ENCODE measurements around the gene CARMIL3.

The CARMIL3 gene

GRCh38 chr14:24077086-24077485 is 25.3 kb downstream of the CARMIL3 start:
- no peak for DNase-seq (ENCODE audit: low read depth)
- H3K4me3 ChIP-seq (ENCODE audit: low read length) = no peak overlapping the region
- TF ChIP-seq CTCF (conservative IDR thresholded peaks at IDR 0.05; ENCODE audit: low read depth, low read length) = no peak

- TF ChIP-seq CTCF (conservative IDR thresholded peaks at IDR 0.05; ENCODE audit: low read depth, low read length) = no peak
- no peak overlapping the region for H3K4me3 ChIP-seq (ENCODE audit: low read length)
- DNase-seq (ENCODE audit: low read depth) = no peak
Observed at GRCh38 chr14:24078146-24078545, 26.3 kb downstream of the CARMIL3 start.

- no peak for DNase-seq (ENCODE audit: low read depth)
- TF ChIP-seq CTCF (conservative IDR thresholded peaks at IDR 0.05; ENCODE audit: low read depth, low read length) = no peak
- no peak overlapping the region for H3K4me3 ChIP-seq (ENCODE audit: low read length)
Observed at GRCh38 chr14:24079491-24080141, 27.8 kb downstream of the CARMIL3 start.

DNA sequence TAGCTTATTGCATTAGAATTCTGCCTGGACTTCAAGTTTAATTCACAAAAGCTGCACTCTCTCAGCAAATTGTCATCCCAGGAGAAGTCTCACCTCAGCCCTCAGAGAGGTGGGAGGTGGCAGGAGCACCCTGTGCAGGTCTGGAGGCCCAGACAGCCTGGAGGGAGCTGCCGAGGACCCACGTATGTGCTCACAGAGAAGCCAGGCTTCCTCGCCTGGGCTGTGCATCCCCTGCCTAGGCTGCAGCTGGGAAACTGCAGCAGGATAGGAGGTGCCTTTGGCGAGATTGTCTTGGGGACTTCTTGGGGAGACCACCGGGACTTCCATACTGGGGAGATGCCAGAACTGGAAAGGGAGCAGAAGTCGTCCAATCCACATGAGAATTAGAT is 28.3 kb downstream of the CARMIL3 start:
- no peak for TF ChIP-seq CTCF (conservative IDR thresholded peaks at IDR 0.05; ENCODE audit: low read depth, low read length)
- no peak overlapping the region for H3K4me3 ChIP-seq (ENCODE audit: low read length)
- DNase-seq (ENCODE audit: low read depth) = no peak

GRCh38 chr14:24080888-24081738 is 29.3 kb downstream of the CARMIL3 start:
- H3K4me3 ChIP-seq (ENCODE audit: low read length) = peak overlapping the region; percentile 63
- peak; percentile 25 for DNase-seq (ENCODE audit: low read depth)
- TF ChIP-seq CTCF (conservative IDR thresholded peaks at IDR 0.05; ENCODE audit: low read depth, low read length) = no peak

- TF ChIP-seq CTCF (conservative IDR thresholded peaks at IDR 0.05; ENCODE audit: low read depth, low read length) = no peak
- H3K4me3 ChIP-seq (ENCODE audit: low read length) = peak overlapping the region; percentile 63
- no peak for DNase-seq (ENCODE audit: low read depth)
Observed at GRCh38 chr14:24081739-24082211, 30.0 kb downstream of the CARMIL3 start.

All from retinal pigment epithelial cell (primary cell).